Lower leg skin (tissue), 3 donors: ENCODE measurements around the gene PRC1.

Experiments
- POLR2A ChIP-seq, 2 donors: fragments of 450-650 bp; IDR thresholded peaks; one replicate each; pipeline ENCODE4 v1.6.1; 2016 to 2017; ENCODE audit warnings: antibody characterized with exemption in 2 of 2, mild to moderate bottlenecking in 1 of 2, moderate library complexity in 1 of 2
- TF ChIP-seq, protein P1 (sequence below), 3 donors: fragments of 450-650 bp; IDR thresholded peaks; one replicate each; pipeline ENCODE4 v1.5.1; 2016; ENCODE audit warnings: antibody characterized with exemption in 3 of 3, mild to moderate bottlenecking in 3 of 3, moderate library complexity in 2 of 3

DNA sequence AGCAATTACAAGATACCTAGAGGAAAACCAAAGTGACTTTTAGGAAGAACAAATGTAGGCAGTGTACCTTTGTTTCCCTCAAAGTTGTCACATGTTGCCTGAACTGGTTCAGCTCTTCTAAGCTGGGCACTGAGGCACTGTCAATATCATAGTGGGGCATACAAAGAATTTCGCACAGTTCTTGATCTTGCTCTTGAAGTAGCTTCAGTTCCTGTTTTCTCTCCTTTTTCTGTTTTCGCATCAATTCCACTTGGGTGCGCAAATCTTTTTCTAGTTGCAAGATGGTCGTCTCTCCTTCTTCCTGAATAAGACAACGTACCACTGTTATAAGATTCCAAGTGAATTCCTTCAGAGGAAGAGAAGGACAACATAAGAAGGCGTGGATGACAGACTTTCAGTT is 12.7 kb downstream of the PRC1 start:
- TF ChIP-seq POLR2A (IDR thresholded peaks at IDR 0.05) = no peak
- TF ChIP-seq, protein P1, sequence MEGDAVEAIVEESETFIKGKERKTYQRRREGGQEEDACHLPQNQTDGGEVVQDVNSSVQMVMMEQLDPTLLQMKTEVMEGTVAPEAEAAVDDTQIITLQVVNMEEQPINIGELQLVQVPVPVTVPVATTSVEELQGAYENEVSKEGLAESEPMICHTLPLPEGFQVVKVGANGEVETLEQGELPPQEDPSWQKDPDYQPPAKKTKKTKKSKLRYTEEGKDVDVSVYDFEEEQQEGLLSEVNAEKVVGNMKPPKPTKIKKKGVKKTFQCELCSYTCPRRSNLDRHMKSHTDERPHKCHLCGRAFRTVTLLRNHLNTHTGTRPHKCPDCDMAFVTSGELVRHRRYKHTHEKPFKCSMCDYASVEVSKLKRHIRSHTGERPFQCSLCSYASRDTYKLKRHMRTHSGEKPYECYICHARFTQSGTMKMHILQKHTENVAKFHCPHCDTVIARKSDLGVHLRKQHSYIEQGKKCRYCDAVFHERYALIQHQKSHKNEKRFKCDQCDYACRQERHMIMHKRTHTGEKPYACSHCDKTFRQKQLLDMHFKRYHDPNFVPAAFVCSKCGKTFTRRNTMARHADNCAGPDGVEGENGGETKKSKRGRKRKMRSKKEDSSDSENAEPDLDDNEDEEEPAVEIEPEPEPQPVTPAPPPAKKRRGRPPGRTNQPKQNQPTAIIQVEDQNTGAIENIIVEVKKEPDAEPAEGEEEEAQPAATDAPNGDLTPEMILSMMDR (IDR thresholded peaks at IDR 0.05) = no peak
